HG02885 (cell line): ENCODE data around the gene UGT1A5.

Experiments
- ATAC-seq: cut with Tn5 transposase; IDR thresholded peaks from one replicate; pipeline ENCODE4 v1.9.1; 2021; ENCODE audit warnings: mild to moderate bottlenecking; ENCODE audit not compliant: unreplicated experiment, poor library complexity

The UGT1A5 gene

GRCh38 chr2:233802132-233802815 lies 89.6 kb downstream of the UGT1A5 start:
- ATAC-seq, result no peak

GRCh38 chr2:233803292-233803911 lies 90.7 kb downstream of the UGT1A5 start:
- no peak for ATAC-seq

GRCh38 chr2:233803994-233804393 lies 91.3 kb downstream of the UGT1A5 start:
- no peak for ATAC-seq

GRCh38 chr2:233807215-233807865 lies 94.6 kb downstream of the UGT1A5 start:
- ATAC-seq, result no peak

- ATAC-seq, result no peak
Observed at GRCh38 chr2:233807966-233808935, 95.5 kb downstream of the UGT1A5 start.

GRCh38 chr2:233810385-233810784 lies 97.7 kb downstream of the UGT1A5 start:
- ATAC-seq, result no peak

- no peak for ATAC-seq
Observed at GRCh38 chr2:233811087-233811486, 98.4 kb downstream of the UGT1A5 start.

- ATAC-seq, result no peak
Observed at GRCh38 chr2:233811732-233812131, 99.0 kb downstream of the UGT1A5 start.

- ATAC-seq, result no peak
Observed at GRCh38 chr2:233813236-233814055, 100.7 kb downstream of the UGT1A5 start.

GRCh38 chr2:233814056-233814835 lies 101.5 kb downstream of the UGT1A5 start:
- no peak for ATAC-seq

GRCh38 chr2:233815861-233816260 lies 103.2 kb downstream of the UGT1A5 start:
- ATAC-seq, result no peak

GRCh38 chr2:233816334-233816733 lies 103.6 kb downstream of the UGT1A5 start:
- no peak for ATAC-seq

GRCh38 chr2:233816771-233817170 lies 104.1 kb downstream of the UGT1A5 start:
- ATAC-seq, result no peak

- no peak for ATAC-seq
Observed at GRCh38 chr2:233817361-233817911, 104.7 kb downstream of the UGT1A5 start.

GRCh38 chr2:233817995-233818638 lies 105.4 kb downstream of the UGT1A5 start:
- ATAC-seq, result no peak

GRCh38 chr2:233818639-233819621 lies 106.2 kb downstream of the UGT1A5 start:
- ATAC-seq, result no peak
